COLO829 (cell line): Measurements from ENCODE around the gene DCN.
A peak's percentile ranks its signal among the peaks of the same experiment; 100 is the strongest.

Experiments
- DNase-seq: peaks from one replicate; pipeline ENCODE4 v3.0.0; 2012; ENCODE audit warnings: low spot score

DCN gene

DNA sequence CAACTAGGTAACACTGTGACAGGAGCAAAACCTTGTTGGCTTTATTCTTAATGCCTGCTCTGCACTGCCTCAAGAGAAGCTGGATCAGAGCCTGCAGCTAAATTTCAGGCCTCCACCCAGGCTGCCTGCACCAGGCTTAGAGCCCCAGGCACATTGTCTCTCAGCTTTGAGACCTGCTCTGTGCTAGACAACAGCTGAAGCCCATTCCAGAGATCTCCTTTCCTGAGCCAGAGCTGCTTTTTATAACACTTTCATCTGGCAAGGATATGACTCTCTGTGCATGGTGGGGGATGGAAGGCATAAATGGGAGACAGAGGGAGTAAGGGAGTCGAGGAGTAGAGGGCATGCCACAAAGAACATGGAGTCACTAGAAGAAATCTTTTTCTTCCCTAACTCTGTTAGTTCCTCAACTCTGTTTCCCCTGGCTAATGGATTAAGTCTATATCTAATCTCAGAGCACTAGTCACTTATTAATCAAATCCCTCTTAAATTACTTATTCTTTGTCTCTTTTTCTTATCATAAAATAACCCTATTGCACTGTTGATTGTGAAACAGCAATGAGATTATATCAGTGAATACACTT, 44.2 kb downstream of the DCN start:
- no peak for DNase-seq

DNA sequence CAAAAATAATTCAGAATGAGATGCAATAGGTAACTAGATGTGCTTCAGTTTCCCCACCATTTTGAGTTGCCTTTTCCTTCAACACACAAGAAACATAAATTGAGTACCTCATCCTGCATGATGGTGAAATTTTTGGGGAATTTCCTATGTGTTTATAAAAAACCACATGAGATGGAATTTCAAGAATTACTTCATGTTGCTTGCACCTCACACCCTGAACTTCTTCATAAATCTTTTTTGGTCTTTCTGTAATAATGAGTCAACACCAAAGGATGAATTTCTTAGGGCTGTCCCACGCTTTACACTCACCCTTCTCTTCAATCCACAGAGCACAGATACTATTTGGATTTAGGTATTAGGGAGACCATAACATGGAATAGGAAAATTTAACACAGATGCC, 48.7 kb downstream of the DCN start:
- DNase-seq: no peak

DNA sequence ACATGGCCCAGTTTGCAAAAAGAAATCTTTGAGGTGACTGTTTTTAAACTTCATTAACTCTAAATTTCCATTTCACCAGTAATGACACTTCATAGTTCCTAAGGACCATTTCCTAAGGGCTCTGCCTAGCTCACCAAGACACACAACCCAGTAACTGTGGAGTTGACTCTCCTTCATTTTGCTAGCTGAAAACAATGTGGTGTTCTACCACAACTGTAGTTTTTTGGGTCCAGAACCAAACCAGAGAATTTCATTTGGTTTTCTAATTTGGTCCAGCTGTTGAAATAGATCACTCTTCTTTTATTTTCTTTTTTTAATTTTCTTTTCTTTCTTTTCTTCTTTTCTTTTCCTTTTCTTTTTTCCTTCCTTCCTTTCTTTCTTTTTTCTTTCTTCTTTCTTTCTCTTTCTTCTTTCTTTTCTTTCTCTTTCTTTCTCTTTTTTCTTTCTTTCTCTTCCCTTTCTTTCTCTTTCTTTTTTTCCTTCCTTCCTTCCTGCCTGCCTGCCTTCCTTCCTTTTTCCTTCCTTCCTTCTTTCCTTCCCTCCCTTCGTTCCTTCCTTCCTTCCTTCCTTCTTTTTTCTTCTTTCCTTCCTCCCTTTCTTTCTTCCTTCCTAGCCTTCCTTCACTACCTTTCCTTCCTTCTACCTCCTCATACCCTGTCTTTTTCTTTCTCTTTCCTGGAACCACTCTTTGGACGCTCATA, 52.8 kb downstream of the DCN start:
- no peak for DNase-seq

DNA sequence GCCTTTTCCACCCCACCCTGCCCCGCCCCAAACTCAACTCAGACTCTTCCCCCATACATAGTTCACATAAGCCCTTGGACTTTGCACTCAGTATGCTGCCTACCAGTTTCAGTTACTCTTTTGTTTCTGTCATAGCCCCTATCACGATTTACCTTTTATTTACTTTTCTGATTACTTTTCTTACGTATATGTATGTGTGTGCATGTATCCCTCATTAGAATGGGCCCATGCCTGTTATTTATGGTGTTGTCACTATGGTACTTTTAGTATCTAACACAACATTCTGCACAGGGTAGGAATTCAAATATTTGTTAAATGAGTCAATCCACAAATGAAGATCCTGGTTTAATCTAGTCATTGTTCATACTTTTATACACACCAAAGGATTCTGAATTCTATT, 54.9 kb downstream of the DCN start:
- no peak for DNase-seq

DNA sequence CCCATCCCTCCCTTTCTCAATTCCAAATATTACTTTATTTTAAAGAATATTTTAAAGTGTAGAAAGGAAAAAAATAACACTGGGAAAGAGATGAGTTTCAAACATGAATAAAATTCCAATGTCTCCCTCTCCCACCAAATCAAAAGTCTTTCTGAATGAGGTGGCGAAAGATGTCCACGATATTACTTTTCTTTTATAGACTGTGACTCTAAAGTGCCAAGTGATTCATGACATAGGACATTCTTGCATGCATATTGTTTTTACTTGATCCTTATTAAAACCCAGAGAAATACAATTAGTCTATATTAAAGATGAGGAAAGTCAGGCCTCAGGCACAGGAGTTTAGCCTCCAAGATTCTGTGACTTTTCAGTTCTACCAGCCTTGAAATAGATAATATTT, 55.3 kb downstream of the DCN start:
- no peak for DNase-seq

DNA sequence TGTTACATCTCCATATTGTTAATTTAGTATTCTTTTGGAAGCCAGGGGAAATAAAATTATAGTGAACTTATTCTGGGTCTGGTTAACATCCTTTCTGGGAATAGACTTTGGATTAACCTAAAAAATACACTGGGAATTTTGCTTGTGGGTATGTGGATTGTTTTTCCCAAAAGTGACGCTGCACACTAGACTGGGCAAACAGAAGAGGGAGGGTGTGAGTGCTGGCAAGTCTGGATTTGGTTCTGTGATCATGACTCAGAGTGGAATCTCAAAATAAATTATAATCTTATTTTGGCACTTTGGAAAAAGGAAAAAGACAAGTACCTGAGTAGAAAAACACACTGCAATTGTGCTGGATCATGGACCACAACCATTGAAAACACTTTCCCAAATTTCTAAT, 56.1 kb downstream of the DCN start:
- DNase-seq: no peak

DNA sequence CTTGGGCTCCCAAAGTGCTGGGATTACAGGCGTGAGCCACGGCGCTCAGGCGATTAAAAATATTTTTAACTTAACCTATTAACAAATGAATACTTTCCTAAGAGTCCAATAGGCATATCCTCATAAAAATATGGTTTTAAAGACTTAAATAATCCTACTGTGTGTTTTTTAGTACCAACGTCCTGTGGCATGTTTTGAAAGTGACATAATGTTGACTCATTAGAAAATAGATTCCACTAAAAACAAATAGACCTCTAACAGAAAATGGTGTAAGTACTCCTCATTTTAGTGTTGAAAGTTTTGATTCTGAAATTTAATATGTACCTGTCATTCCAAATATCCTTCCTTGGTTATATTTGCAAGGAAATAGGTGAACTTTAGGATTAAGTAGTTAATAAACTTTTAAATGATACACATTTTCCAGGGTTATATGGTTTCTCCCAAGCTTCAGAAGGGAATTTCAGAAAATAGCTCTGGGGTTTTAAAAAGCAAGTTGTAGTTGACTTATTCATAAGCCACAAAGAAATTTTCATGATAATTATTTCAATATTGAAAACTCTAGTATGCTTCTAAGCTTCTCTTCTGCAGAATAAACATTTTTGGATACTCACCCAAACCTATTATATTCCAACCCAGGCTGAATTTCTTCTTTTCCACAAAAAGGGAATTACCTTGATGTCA, 59.2 kb downstream of the DCN start:
- no peak for DNase-seq

DNA sequence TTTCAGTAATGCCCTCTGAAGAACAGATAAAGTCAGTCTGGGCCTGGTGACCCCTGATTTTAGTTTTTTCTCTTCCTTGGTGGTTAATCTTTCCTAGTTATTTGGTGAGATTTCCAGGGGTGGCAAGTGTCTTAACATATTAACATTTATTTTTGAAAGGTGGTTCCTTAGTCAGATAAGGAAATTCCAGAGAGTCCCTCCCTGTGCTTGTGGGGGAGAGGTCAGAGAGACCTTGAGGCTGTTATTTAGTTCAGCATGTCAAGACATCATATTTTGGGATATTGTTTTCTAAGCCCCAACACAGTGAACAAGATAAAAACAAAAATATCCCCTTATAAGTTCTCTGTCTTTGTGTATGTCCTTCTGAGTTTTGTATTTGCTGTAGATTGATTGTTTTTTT, 61.8 kb downstream of the DCN start:
- DNase-seq: no peak

DNA sequence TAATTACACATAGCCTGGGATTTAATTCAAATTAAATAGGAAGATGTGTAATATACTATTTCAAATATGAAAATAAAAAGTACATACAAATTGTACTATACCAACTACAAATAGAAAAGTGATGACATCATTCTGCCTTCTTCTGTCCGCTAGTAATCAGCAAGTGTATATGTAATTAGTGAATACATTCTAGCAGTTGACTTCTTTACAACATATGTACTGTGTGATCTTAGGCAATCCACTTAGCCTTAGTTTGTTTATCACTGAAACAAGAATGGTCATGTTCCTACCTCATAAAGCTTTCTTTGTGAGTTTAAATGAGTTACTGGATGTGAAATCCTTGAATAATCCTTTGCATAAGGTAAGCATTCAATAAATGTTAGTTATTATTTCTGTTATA, 63.5 kb downstream of the DCN start:
- no peak for DNase-seq

DNA sequence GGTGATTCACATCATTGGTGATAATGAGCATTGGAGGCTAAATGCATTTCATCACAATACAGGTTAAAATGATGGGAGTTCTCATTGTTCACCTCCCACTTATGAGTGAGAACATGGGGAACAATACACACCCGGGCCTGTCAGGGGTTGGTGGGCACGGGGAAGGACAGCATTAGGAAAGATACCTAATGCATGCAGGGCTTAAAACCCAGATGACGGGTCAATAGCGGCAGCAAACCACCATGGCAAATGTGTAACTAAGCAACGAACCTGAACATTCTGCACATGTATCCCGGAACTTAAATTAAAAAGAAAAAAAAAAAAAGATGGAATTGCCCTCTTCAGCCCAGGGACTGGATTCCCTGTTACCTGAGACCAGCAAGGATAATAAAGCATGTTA, 69.0 kb downstream of the DCN start:
- DNase-seq: no peak

DNA sequence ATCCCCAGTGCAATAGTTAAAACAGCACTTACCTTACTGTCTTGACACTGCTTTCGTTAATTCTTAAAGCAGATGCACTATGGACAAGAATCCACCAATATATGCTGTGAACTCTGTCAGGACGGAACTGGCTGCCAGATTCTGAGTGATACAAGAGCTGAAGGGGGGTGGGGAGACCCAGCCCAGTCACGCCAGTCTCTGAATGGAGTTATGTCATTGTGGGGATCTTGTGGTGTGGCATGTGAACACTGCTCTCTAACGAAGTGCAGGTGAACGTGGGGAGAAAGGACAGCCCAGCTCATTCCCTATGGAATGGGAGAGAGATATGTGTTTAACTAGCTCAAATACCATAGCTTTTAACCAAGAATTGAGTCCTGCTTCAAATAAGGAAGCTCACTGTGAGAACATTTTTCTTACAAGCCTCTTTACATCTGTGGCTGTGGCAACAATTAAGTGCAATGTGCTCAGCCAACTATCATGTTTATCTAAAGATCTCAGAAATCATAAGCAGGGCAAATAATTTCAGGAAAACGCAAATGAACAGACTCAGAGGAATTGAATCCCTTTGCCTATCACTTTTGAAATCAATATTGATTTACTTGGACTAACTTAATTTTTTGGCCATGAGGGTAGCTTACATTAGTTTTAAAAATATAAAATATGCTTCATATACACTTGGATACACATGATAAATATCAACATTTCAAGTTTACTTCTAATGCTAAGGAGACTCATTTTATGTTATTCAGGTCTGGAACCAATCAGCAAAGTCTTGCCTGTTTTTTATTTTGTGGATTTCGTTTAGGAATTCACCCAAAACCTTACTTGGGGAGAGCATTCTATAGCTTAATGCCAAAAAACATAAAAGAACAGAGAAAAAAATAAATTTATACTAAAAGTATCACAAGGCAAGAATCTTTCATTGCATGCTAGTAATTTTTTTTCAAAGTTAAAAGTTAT, 71.0 kb downstream of the DCN start, which contains the start of gene LUM:
Gene LUM (minus strand): TSS at position 129 of the 960 bp plus-strand sequence. CDS start 2,515 bp downstream, outside the sequence.
- no peak for DNase-seq

DNA sequence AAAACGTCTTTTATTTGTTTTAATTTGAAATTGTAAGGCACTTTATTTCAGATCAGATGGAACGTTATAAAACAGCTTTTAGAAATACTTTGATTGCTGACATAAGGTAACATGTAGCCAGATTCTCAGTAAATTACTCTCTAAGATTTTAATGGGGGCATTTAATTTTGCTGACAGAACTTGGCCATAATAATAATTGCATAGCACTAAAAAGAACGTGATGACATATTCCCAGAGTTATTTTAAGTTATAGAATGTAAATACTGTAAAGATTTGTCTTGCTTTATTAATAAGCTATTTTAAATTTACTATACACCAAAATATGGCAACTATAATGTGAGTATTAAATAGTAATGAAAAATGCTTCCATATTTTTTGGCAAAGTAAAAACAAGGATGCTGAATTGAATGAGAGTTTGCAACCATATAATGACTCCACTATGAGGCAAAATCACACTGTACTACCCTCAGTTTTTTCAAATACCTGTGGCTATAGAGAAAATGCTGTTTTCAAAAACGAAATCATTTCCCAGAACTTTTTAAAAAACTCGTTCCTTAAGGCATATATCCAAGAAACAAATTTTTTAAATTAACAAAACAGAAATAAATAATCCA, 72.2 kb downstream of the DCN start:
- no peak for DNase-seq

DNA sequence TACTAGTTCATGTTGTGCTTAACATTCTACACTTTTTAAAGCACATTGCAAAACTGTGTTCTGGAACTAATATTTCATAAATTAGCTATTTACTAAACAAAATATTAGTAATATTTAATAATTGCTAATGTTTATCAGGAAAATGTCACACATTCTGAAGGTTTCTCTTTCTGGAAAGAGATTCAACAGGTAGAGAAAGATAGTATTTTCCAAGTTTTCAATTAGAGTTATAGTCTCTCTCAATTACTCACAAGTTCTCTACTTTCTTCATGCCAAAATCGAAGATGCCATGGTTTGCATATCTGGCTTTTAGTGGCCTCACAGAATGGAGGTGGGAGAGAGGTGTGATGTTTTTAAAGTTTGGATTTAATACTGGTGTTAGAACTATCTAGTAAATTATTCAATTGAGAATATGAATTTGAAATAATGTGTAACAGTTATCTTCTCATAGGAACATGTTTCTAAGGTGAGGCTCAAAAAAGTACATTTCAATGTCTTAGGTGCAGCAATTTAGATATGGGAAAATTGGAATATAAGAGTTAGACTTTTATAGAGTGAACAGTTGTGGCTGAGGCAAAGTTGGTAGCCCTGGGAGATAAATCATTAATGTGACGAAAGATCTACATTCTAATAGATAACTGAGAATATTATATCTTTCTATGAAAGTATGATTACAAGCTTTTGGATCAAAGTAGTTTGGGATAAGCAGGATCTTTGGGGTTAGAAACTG, 72.9 kb downstream of the DCN start:
- no peak for DNase-seq

DNA sequence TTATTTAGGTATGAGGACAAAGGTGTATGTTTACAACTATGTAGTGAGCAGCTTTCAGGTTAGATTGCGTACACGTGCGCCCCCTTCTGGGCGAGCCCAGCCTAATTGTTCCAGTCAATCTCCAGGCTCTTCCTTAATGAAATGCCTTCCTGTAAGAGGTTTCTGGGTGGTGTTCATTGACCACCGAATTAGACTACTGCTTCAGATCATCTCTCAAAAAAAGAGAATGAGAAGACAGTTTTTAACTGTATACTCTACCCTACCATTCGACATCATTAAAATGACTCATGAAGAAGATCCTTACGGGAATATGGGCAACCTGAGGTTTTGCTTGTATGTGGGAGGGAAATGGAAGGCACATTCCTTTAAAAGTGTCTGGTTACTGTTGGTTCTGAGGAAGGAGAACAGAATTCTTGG, 73.5 kb downstream of the DCN start:
- DNase-seq: peak; percentile 7

DNA sequence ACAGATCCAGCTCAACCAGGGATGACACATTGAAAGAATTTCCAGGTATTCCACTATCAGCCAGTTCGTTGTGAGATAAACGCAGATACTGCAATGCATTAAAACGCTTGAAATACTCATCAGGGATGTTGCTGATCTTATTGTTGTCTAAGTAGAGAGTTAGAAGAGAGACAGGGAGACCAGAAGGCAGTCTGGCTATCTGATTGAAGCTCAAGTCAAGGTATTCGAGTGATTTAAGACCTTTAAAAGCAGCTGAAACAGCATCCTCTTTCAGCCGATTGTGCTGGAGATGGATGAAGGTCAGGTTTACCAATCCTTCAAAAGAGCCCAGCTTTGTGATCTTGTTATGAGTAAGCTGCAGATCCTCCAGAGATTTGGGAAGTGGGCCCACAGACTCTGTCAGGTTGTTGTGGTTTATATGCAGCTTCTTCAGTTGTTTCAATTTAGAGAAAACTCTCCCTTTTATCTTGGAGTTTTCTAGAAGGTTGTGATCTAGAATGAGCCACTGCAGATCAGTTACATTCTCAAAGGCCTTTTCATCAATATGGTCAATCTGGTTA, 74.3 kb downstream of the DCN start:
- no peak for DNase-seq

DNA sequence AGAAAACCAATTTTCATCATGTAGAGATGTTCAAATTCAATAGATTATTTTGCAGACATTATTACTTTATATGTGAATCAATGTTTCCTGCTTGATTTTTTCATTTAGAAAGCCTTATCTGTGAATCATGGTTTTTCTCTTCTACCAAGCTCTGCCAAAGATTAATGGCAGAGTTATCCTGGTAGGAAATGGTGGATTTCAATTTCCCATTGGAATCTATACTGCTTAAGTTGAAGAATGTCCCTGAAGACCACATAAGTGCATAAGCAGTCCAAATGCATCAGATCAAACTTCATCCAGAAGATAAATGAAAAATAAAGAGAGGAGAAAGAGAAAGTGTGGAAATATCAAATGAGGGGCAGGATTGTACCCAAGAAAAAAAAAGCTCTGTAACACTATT, 76.3 kb downstream of the DCN start:
- DNase-seq: no peak

DNA sequence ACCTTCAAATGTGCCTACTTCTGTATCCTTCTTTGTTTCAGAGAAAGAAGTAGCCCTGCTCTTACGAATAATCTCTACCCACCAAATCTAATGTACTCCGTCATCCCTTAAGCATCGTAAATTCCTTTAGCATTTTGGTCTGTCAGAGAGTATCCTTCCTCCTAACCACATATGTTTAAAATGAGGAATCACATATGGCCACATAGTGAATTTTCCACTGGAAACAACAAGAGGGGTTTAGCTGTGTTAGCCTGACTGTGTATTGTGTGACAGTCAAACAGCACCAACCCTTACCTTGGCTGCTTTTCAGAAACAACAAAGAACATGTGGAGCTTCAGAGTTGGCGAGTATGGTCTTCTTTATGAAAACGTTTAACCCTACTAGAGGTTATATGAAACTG, 76.8 kb downstream of the DCN start:
- no peak for DNase-seq

DNA sequence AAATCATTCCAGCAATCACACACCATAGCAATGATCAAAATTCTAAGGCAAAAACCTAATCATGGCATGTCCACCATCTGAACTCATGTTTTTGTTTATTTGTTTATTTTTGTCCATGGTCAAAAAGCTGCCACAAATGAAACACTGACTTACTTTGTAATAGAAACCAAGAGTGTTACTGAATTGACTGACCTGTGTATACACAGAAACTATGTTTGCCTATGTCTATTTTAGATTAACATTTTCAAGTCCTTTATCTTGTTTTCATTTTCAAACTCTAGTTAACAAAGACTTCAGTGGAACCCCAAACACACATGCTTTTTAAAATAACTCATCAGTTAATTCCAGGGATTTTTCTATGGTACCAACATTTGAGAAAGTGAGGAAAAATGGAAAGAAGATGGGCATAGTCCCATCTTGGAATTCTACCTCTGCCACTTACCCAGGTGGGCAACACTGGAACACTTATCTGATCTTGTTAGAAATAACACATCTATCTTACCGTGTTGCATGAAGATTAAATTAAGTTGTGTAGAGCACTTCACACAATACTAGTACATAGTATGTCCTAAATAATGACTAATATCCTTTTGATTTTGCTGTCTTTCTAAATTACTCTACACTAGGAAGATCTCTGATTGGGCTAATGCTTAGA, 77.7 kb downstream of the DCN start:
- no peak for DNase-seq

DNA sequence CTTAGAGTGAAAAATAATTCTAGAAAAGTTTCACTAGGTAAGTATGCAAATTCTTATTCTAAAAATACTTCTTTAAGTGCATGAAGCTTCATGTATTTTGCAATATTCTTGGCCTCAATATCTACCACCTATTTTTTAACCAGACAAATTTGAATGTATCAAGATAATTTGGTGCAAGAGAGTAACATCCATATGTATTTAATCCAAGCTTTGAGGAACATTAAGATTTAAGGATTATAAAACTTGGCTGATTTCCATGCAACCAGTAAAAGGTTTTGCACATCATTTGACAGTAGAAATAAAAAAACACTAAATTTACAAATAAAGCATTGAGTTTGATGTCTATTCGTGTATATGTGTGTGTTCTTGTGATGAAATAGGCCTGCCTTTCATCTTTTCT, 79.0 kb downstream of the DCN start:
- DNase-seq: no peak

DNA sequence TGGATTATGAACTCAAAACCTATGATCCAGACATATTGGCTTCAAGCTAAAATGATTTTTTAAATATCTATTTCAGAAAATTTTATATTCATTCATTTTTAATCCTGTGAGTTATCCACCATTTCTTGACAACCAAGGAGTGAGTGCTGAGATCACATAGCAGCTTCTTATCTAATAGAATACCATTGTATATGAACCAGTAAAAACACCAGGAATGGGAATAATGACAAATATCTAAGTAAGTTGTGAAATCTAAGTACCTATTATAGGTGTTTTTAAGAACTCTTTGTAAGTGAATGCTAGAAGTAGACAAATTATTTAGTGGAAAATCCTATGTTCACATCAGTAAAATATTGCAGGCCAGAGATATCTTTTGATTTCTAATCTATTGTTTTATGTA, 79.5 kb downstream of the DCN start:
- no peak for DNase-seq
